ENCODE results near the gene ARF5.

ARF5 gene

GRCh38 chr7:127588697-127589482 lies 679 bp downstream of the ARF5 start:
- no peak for DNase-seq (ENCODE audit: low read depth)

GRCh38 chr7:127589896-127590295 lies 1.7 kb downstream of the ARF5 start:
- no peak for DNase-seq (ENCODE audit: low read depth)

- DNase-seq (ENCODE audit: low read depth): no peak
Observed at GRCh38 chr7:127591189-127591588, 3.0 kb downstream of the ARF5 start.

- DNase-seq (ENCODE audit: low read depth): no peak
Observed at GRCh38 chr7:127591591-127591990, 3.4 kb downstream of the ARF5 start.

- DNase-seq (ENCODE audit: low read depth): no peak
Observed at GRCh38 chr7:127592550-127592949, 4.3 kb downstream of the ARF5 start.

- no peak for DNase-seq (ENCODE audit: low read depth)
Observed at GRCh38 chr7:127594490-127594889, 6.3 kb downstream of the ARF5 start.

GRCh38 chr7:127595737-127596136 lies 7.5 kb downstream of the ARF5 start:
- no peak for DNase-seq (ENCODE audit: low read depth)

- DNase-seq (ENCODE audit: low read depth): no peak
Observed at GRCh38 chr7:127598318-127598717, 10.1 kb downstream of the ARF5 start.

- no peak for DNase-seq (ENCODE audit: low read depth)
Observed at GRCh38 chr7:127600885-127601284, 12.7 kb downstream of the ARF5 start.

- DNase-seq (ENCODE audit: low read depth): no peak
Observed at GRCh38 chr7:127608446-127608845, 20.2 kb downstream of the ARF5 start.

GRCh38 chr7:127609297-127609696 lies 21.1 kb downstream of the ARF5 start:
- no peak for DNase-seq (ENCODE audit: low read depth)

GRCh38 chr7:127612263-127612662 lies 24.1 kb downstream of the ARF5 start:
- DNase-seq (ENCODE audit: low read depth): no peak

GRCh38 chr7:127616724-127617123 lies 28.5 kb downstream of the ARF5 start:
- DNase-seq (ENCODE audit: low read depth): no peak

GRCh38 chr7:127618042-127618441 lies 29.8 kb downstream of the ARF5 start, which contains the start of gene PAX4:
Gene PAX4 (minus strand): TSS chr7:127618142. CDS start chr7:127615928, 2,214 bp downstream.
- DNase-seq (ENCODE audit: low read depth): no peak

- no peak for DNase-seq (ENCODE audit: low read depth)
Observed at GRCh38 chr7:127618775-127619174, 30.6 kb downstream of the ARF5 start.

GRCh38 chr7:127619681-127620405 lies 31.6 kb downstream of the ARF5 start:
- DNase-seq (ENCODE audit: low read depth): no peak

- DNase-seq (ENCODE audit: low read depth): no peak
Observed at GRCh38 chr7:127620406-127621233, 32.4 kb downstream of the ARF5 start.

- no peak for DNase-seq (ENCODE audit: low read depth)
Observed at GRCh38 chr7:127625331-127625730, 37.1 kb downstream of the ARF5 start.

- DNase-seq (ENCODE audit: low read depth): no peak
Observed at GRCh38 chr7:127628445-127628844, 40.2 kb downstream of the ARF5 start.

GRCh38 chr7:127629268-127629854 lies 41.1 kb downstream of the ARF5 start:
- no peak for DNase-seq (ENCODE audit: low read depth)

- DNase-seq (ENCODE audit: low read depth): no peak
Observed at GRCh38 chr7:127632276-127632910, 44.2 kb downstream of the ARF5 start.

Data from non-pigmented ciliary epithelial cell (primary cell).